H1 (cell line): ENCODE measurements around the gene TPBGL. TPM values are rescaled to one million over a fixed set of nuclear protein-coding genes. Genes with fewer than 3 reads are reported as not detected.

ENCODE experiments used
- CTCF ChIA-PET: fragments of 300-600 bp; sonication (Branson Sonifier 250); formaldehyde crosslinking; loops from one replicate; lab custom pipeline; 2021; ENCODE audit not compliant: partially characterized antibody; lab: Charles Lee
- POLR2A ChIA-PET: fragments of 300-600 bp; sonication (Branson Sonifier 250); formaldehyde crosslinking; loops from one replicate; lab custom pipeline; 2021; ENCODE audit warnings: inconsistent platforms; ENCODE audit not compliant: partially characterized antibody; lab: Charles Lee
- DNase-seq, 2 experiments: peaks; one replicate each; pipeline versions ENCODE4 v3.0.0 to v3.0.0-alpha.2; 2010 to 2022; ENCODE audit warnings: low spot score in 2 of 2, low read depth in 1 of 2, mixed read lengths in 1 of 2
- FAIRE-seq: peaks from 2 replicates; lab custom pipeline; 2011; peaks lifted over from hg19 to GRCh38; lab: Jason Lieb, UNC
- H2AFZ ChIP-seq: 2 replicates; pipeline ENCODE4 v1.8.1; 2012; ENCODE audit warnings: low read length, inconsistent platforms
- H2AK5ac ChIP-seq: 2 replicates; pipeline ENCODE4 v1.6.1; 2013; ENCODE audit warnings: low read depth, low read length
- H2BK120ac ChIP-seq: replicated peaks from 2 replicates; pipeline ENCODE3; 2013; ENCODE audit warnings: low read depth, low read length, inconsistent platforms
- H2BK12ac ChIP-seq: 2 replicates; pipeline ENCODE4 v1.6.1; 2013; ENCODE audit warnings: low read depth, low read length
- H2BK15ac ChIP-seq: 2 replicates; pipeline ENCODE4 v1.6.1; 2013; ENCODE audit warnings: low read length
- H2BK20ac ChIP-seq: 2 replicates; pipeline ENCODE4 v1.6.1; 2013; ENCODE audit warnings: low read length
- H2BK5ac ChIP-seq: 2 replicates; pipeline ENCODE4 v1.6.1; 2013; ENCODE audit warnings: low read depth, low read length
- H3K14ac ChIP-seq: 2 replicates; pipeline ENCODE4 v1.6.1; 2013; ENCODE audit warnings: inconsistent platforms; ENCODE audit not compliant: insufficient read length
- H3K18ac ChIP-seq: 2 replicates; pipeline ENCODE4 v1.6.1; 2013; ENCODE audit warnings: low read length; ENCODE audit errors: extremely low read depth
- H3K23ac ChIP-seq: 2 replicates; pipeline ENCODE4 v1.6.1; 2013; ENCODE audit warnings: inconsistent platforms; ENCODE audit not compliant: insufficient read length
- H3K23me2 ChIP-seq: 2 replicates; pipeline ENCODE4 v1.6.1; 2013; ENCODE audit warnings: low read depth, low read length
- H3K27ac ChIP-seq: 2 replicates; pipeline ENCODE4 v1.6.1; 2011; ENCODE audit warnings: low read depth, low read length, inconsistent platforms
- H3K27me3 ChIP-seq, 4 experiments: replicated peaks in 1 of 4; 1 replicate in 1 of 4; 2 replicates in 3 of 4; pipeline versions ENCODE4 v1.6.1 to v1.8.1; 2011 to 2013; ENCODE audit warnings: low read length in 3 of 4, mild to moderate bottlenecking in 3 of 4, inconsistent platforms in 2 of 4, mixed read lengths in 2 of 4, moderate library complexity in 1 of 4; ENCODE audit not compliant: control insufficient read depth in 3 of 4, insufficient read depth in 3 of 4; ENCODE audit errors: extremely low read depth in 1 of 4
- H3K36me3 ChIP-seq, 4 experiments: 2 replicates each; pipeline versions ENCODE4 v1.6.1 to v1.8.1; 2011 to 2013; ENCODE audit warnings: mild to moderate bottlenecking in 4 of 4, low read length in 3 of 4, moderate library complexity in 2 of 4, control low read depth in 1 of 4, inconsistent platforms in 1 of 4; ENCODE audit not compliant: insufficient read depth in 4 of 4, control insufficient read depth in 2 of 4
- H3K4ac ChIP-seq: replicated peaks from 2 replicates; pipeline ENCODE3; 2013; ENCODE audit warnings: low read length, low read depth, mixed read lengths, inconsistent platforms; ENCODE audit not compliant: insufficient read length
- H3K4me1 ChIP-seq, 4 experiments: replicated peaks in 1 of 4; 1 replicate in 1 of 4; 2 replicates in 3 of 4; pipeline versions ENCODE4 v1.6.1 to v1.8.1; 2011 to 2013; ENCODE audit warnings: low read length in 3 of 4, inconsistent platforms in 2 of 4, mixed read lengths in 1 of 4; ENCODE audit not compliant: insufficient read depth in 4 of 4, control insufficient read depth in 3 of 4
- H3K4me2 ChIP-seq, 2 experiments: 2 replicates each; pipeline versions ENCODE4 v1.6.1 to v1.8.1; 2011 to 2013; ENCODE audit warnings: low read depth in 2 of 2, low read length in 2 of 2, control low read depth in 1 of 2, inconsistent platforms in 1 of 2, mild to moderate bottlenecking in 1 of 2; ENCODE audit not compliant: insufficient read depth in 1 of 2
- H3K4me3 ChIP-seq, 4 experiments: fragments of 200-600, 300-600 bp in 1 of 4; sonication (generic), shearing (Covaris generic), sonication (Bioruptor Twin) in 1 of 4; 2 replicates each; pipeline versions ENCODE4 v1.5.1 to v1.8.1; 2011 to 2016; ENCODE audit warnings: low read length in 4 of 4, low read depth in 3 of 4, control low read depth in 2 of 4, inconsistent platforms in 2 of 4, mild to moderate bottlenecking in 2 of 4, mixed read lengths in 1 of 4, moderate library complexity in 1 of 4; ENCODE audit not compliant: insufficient read depth in 2 of 4; ENCODE audit errors: extremely low read depth in 1 of 4
- H3K56ac ChIP-seq: replicated peaks from 2 replicates; pipeline ENCODE3; 2013; ENCODE audit warnings: low read depth, mild to moderate bottlenecking, mixed read lengths, low read length, inconsistent platforms; ENCODE audit not compliant: insufficient read length
- H3K79me1 ChIP-seq: 2 replicates; pipeline ENCODE4 v1.6.1; 2013; ENCODE audit warnings: low read depth, low read length, control low read depth
- H3K79me2 ChIP-seq, 2 experiments: 2 replicates each; pipeline versions ENCODE4 v1.6.1 to v1.8.1; 2012 to 2013; ENCODE audit warnings: low read length in 2 of 2, mild to moderate bottlenecking in 2 of 2, inconsistent platforms in 1 of 2; ENCODE audit not compliant: insufficient read depth in 2 of 2, control insufficient read depth in 1 of 2
- H3K9ac ChIP-seq, 4 experiments: replicated peaks in 1 of 4; 1 replicate in 1 of 4; 2 replicates in 3 of 4; pipeline versions ENCODE4 v1.6.1 to v1.8.1; 2011 to 2013; ENCODE audit warnings: low read depth in 3 of 4, low read length in 3 of 4, control low read depth in 2 of 4, mild to moderate bottlenecking in 2 of 4, moderate library complexity in 2 of 4, inconsistent platforms in 1 of 4; ENCODE audit errors: extremely low read depth in 1 of 4
- H3K9me3 ChIP-seq, 2 experiments: 2 replicates each; pipeline versions ENCODE4 v1.6.1 to v1.8.1; 2012 to 2013; ENCODE audit warnings: mild to moderate bottlenecking in 2 of 2, moderate library complexity in 2 of 2, control low read depth in 1 of 2, inconsistent platforms in 1 of 2, low read depth in 1 of 2, low read length in 1 of 2, mixed read lengths in 1 of 2; ENCODE audit not compliant: insufficient read depth in 2 of 2
- H4K20me1 ChIP-seq, 2 experiments: replicated peaks in 1 of 2; 2 replicates each; pipeline versions ENCODE3 to v1.8.1; 2011 to 2013; ENCODE audit warnings: inconsistent platforms in 2 of 2, low read length in 2 of 2, mild to moderate bottlenecking in 1 of 2; ENCODE audit not compliant: insufficient read depth in 2 of 2, control insufficient read depth in 1 of 2
- H4K5ac ChIP-seq: 2 replicates; pipeline ENCODE4 v1.6.1; 2013; ENCODE audit warnings: low read length, low read depth, mixed read lengths, inconsistent platforms; ENCODE audit not compliant: insufficient read length
- H4K8ac ChIP-seq: 2 replicates; pipeline ENCODE4 v1.8.0; 2013; ENCODE audit warnings: mild to moderate bottlenecking, moderate library complexity, low read length, inconsistent platforms; ENCODE audit not compliant: insufficient read depth; ENCODE audit errors: extremely low read depth
- H4K91ac ChIP-seq: replicated peaks from 2 replicates; pipeline ENCODE3; 2013; ENCODE audit warnings: low read length, mixed read lengths, inconsistent platforms; ENCODE audit not compliant: insufficient read length
- BRCA1 ChIP-seq: IDR thresholded peaks from 2 replicates; pipeline ENCODE4 v1.6.1; 2012; ENCODE audit warnings: low read depth, low read length, improper control_type of control experiment
- EP300 ChIP-seq, 2 experiments: IDR thresholded peaks; 1 replicate in 1 of 2; 2 replicates in 1 of 2; pipeline ENCODE4 v1.6.1; 2011 to 2012; ENCODE audit warnings: low read depth in 2 of 2, low read length in 2 of 2, mild to moderate bottlenecking in 2 of 2, borderline replicate concordance in 1 of 2, inconsistent platforms in 1 of 2, moderate library complexity in 1 of 2
- GABPA ChIP-seq: IDR thresholded peaks from 2 replicates; pipeline ENCODE4 v1.6.1; 2011; ENCODE audit warnings: mild to moderate bottlenecking, low read length, moderate library complexity, borderline replicate concordance; ENCODE audit not compliant: insufficient read depth
- GTF2F1 ChIP-seq: IDR thresholded peaks from 2 replicates; pipeline ENCODE4 v1.6.1; 2012; ENCODE audit warnings: low read depth, low read length, improper control_type of control experiment, borderline replicate concordance
- POLR2A ChIP-seq, 2 experiments: IDR thresholded peaks; 1 replicate in 1 of 2; 2 replicates in 1 of 2; pipeline ENCODE4 v1.6.1; 2011; ENCODE audit warnings: low read depth in 2 of 2, low read length in 2 of 2, mild to moderate bottlenecking in 2 of 2; ENCODE audit errors: control extremely low read depth in 1 of 2
- SAP30 ChIP-seq: fragments of 300-600 bp; sonication (generic); IDR thresholded peaks from 2 replicates; pipeline ENCODE4 v1.7.1; 2012; ENCODE audit warnings: low read length, moderate library complexity, mild to moderate bottlenecking, inconsistent platforms; ENCODE audit not compliant: insufficient read depth, insufficient replicate concordance
- SIN3A ChIP-seq, 2 experiments: IDR thresholded peaks in 1 of 2; conservative IDR thresholded peaks in 1 of 2; 2 replicates each; pipeline ENCODE4 v1.6.1; 2011 to 2012; ENCODE audit warnings: low read length in 2 of 2, improper control_type of control experiment in 1 of 2, low read depth in 1 of 2, mild to moderate bottlenecking in 1 of 2
- SP1 ChIP-seq: IDR thresholded peaks from 2 replicates; pipeline ENCODE4 v1.6.1; 2011; ENCODE audit warnings: low read depth, low read length
- SP4 ChIP-seq: IDR thresholded peaks from 2 replicates; pipeline ENCODE4 v1.6.1; 2012; ENCODE audit warnings: low read length, inconsistent platforms
- WGBS, 2 experiments: shearing (Covaris generic) in 1 of 2; methylation state at CpG; one replicate each; pipeline versions ENCODE4 v1.1.6 to v1.1.7; 2013 to 2015; ENCODE audit warnings: low lambda C conversion rate in 2 of 2, mixed read lengths in 2 of 2, inconsistent platforms in 1 of 2, low coverage in 1 of 2, missing lambda C conversion rate in 1 of 2; ENCODE audit not compliant: insufficient replicate concordance in 2 of 2, insufficient coverage in 1 of 2, insufficient read length in 1 of 2; ENCODE audit errors: extremely low coverage in 1 of 2, missing lambda C conversion rate in 1 of 2; 5-methylcytosine and 5-hydroxymethylcytosine counted together
- polyA plus RNA-seq, 7 experiments: library from polyadenylated mRNA; depleted of rRNA in 3 of 7; stranded (reverse) in 5 of 7; unstranded in 2 of 7; fragments of >200 nt in 5 of 7; fragments of 200-250 nt in 2 of 7; gene quantifications; 1 replicate in 5 of 7; 2 replicates in 1 of 7; 4 replicates in 1 of 7; pipeline versions ENCODE4 v1.2.1 to v1.2.3, GENCODE V29; 2011 to 2013; ENCODE audit warnings: missing spikeins in 2 of 7, mixed read lengths in 2 of 7
- total RNA-seq: library from RNA; stranded (reverse); fragmentation: NEBNext Ultra II Directional; extraction: Animal tissue kit (Norgen Biotek cat#: 25700); gene quantifications from 2 replicates; pipeline ENCODE4 v1.2.1, GENCODE V29; 2021
- TF ChIP-seq, protein P1 (sequence below), 3 experiments: IDR thresholded peaks; 1 replicate in 2 of 3; 2 replicates in 1 of 3; pipeline versions ENCODE4 v1.5.1 to v1.6.1; 2011; ENCODE audit warnings: low read length in 3 of 3, mild to moderate bottlenecking in 3 of 3, inconsistent platforms in 2 of 3, low read depth in 1 of 3, moderate library complexity in 1 of 3; ENCODE audit not compliant: insufficient read depth in 1 of 3; ENCODE audit errors: control extremely low read depth in 1 of 3

TPBGL gene
- total and polyA plus RNA-seq, 2 of the 8 experiments (the other 6 are each of a cell fraction or from before 2014, with no cell fraction given), result 0.26 to 0.37 TPM

- Histone ChIP-seq H3K4me3 (no peak overlapping the region), H3K18ac (no peak overlapping the region)
- 91% methylated on average over 19 of the region's 25 CpGs; no CpG with 5 or more reads in 1 of the 2 experiments for WGBS, 2 experiments
- TF ChIP-seq GABPA (no peak), SP4 (no peak), SIN3A (conservative IDR thresholded peaks at IDR 0.05 in 1 of 2, IDR thresholded peaks at IDR 0.05 in 1 of 2; ENCODE audit: low read depth in 1 of 2, low read length in 2 of 2) (no peak), EP300 (IDR thresholded peaks at IDR 0.05; ENCODE audit: borderline replicate concordance in 1 of 2, low read depth in 2 of 2, low read length in 2 of 2) (no peak), POLR2A (IDR thresholded peaks at IDR 0.05; ENCODE audit: control extremely low read depth in 1 of 2, low read depth in 2 of 2, low read length in 2 of 2) (no peak), GTF2F1 (no peak), BRCA1 (no peak), SP1 (no peak), SAP30 (no peak)
- TF ChIP-seq, protein P1, sequence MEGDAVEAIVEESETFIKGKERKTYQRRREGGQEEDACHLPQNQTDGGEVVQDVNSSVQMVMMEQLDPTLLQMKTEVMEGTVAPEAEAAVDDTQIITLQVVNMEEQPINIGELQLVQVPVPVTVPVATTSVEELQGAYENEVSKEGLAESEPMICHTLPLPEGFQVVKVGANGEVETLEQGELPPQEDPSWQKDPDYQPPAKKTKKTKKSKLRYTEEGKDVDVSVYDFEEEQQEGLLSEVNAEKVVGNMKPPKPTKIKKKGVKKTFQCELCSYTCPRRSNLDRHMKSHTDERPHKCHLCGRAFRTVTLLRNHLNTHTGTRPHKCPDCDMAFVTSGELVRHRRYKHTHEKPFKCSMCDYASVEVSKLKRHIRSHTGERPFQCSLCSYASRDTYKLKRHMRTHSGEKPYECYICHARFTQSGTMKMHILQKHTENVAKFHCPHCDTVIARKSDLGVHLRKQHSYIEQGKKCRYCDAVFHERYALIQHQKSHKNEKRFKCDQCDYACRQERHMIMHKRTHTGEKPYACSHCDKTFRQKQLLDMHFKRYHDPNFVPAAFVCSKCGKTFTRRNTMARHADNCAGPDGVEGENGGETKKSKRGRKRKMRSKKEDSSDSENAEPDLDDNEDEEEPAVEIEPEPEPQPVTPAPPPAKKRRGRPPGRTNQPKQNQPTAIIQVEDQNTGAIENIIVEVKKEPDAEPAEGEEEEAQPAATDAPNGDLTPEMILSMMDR (IDR thresholded peaks at IDR 0.05; ENCODE audit: control extremely low read depth in 1 of 3, insufficient read depth in 1 of 3, low read depth in 1 of 3, low read length in 3 of 3), result no peak
Observed at GRCh38 chr11:75268626-75269366, 28.2 kb downstream of the TPBGL start.

More at GRCh38 chr11:75268626-75269366, 28.2 kb downstream of the TPBGL start:
- Histone ChIP-seq H3K56ac (no peak overlapping the region), H3K9ac (no peak overlapping the region), H4K20me1 (no peaks in the 10 kb centered on the region), H4K91ac (no peak overlapping the region), H3K23me2 (no peaks in the 10 kb centered on the region), H3K4ac (no peak overlapping the region), H3K79me2 (no peaks in the 10 kb centered on the region), H3K23ac (no peak overlapping the region), H3K27me3 (no peaks in the 10 kb centered on the region), H4K8ac (no peak overlapping the region; the same call in 1 of the 2 replicates), H3K4me2 (no peak overlapping the region), H2BK12ac (no peak overlapping the region), H3K4me1 (peaks cover 0 to 2% (median 0%) of the 10 kb centered on the region in 4 experiments; a peak in 1 of 7 replicates), H2AFZ (no peak overlapping the region), H3K14ac (no peak overlapping the region), H2BK5ac (no peak overlapping the region; the same call in 1 of the 2 replicates), H4K5ac (no peak overlapping the region), H3K36me3 (no peaks in the 10 kb centered on the region), H3K79me1 (no peaks in the 10 kb centered on the region), H2AK5ac (no peak overlapping the region), H2BK15ac (no peak overlapping the region), H3K9me3 (no peaks in the 10 kb centered on the region), H3K27ac (no peak overlapping the region), H2BK20ac (no peak overlapping the region), H2BK120ac (no peak overlapping the region)
- POLR2A ChIA-PET, result no interaction called here
- FAIRE-seq (no peak), DNase-seq (no peak)
- CTCF ChIA-PET, result interaction anchor here (1.1 to 18.0 kb wide), 6 partner anchors 10 to 126 kb away, joined by 3 to 327 read pairs (median 31); no protein-coding TSS in a partner anchor
